Retinal pigment epithelial cell (primary cell): ENCODE results near the gene AJAP1.

Experiments used
- DNase-seq: peaks from one replicate; pipeline ENCODE4 v3.0.0-alpha.2; 2010; ENCODE audit warnings: low read depth
- H3K4me3 ChIP-seq: 2 replicates; pipeline ENCODE4 v1.5.1; 2011; ENCODE audit warnings: mild to moderate bottlenecking, low read length, control low read depth, moderate library complexity
- CTCF ChIP-seq: conservative IDR thresholded peaks from 2 replicates; pipeline ENCODE4 v1.5.1; 2011; ENCODE audit warnings: low read depth, low read length, control low read depth, inconsistent platforms

Gene AJAP1

GRCh38 chr1:4689941-4690635, 35.7 kb downstream of the AJAP1 start:
- no peak for TF ChIP-seq CTCF
- no peak for DNase-seq
- no peak overlapping the region for H3K4me3 ChIP-seq

- H3K4me3 ChIP-seq: no peak overlapping the region
- no peak for TF ChIP-seq CTCF
- DNase-seq: no peak
These were observed 36.7 kb downstream of the AJAP1 start for GRCh38 chr1:4690951-4691675.

- DNase-seq: no peak
- H3K4me3 ChIP-seq: no peak overlapping the region
- no peak for TF ChIP-seq CTCF
These were observed 37.5 kb downstream of the AJAP1 start for GRCh38 chr1:4691766-4692405.

GRCh38 chr1:4692437-4692836, 38.0 kb downstream of the AJAP1 start:
- no peak for DNase-seq
- no peak overlapping the region for H3K4me3 ChIP-seq
- TF ChIP-seq CTCF: no peak

- no peak overlapping the region for H3K4me3 ChIP-seq
- DNase-seq: no peak
- no peak for TF ChIP-seq CTCF
These were observed 38.9 kb downstream of the AJAP1 start for GRCh38 chr1:4693331-4693730.

GRCh38 chr1:4693891-4694290, 39.5 kb downstream of the AJAP1 start:
- DNase-seq: no peak
- H3K4me3 ChIP-seq: no peak overlapping the region
- TF ChIP-seq CTCF: no peak
